Measurements from ENCODE around the gene UBR3.

The UBR3 gene

GRCh38 chr2:170030040-170030439, 202.8 kb downstream of the UBR3 start:
- Histone ChIP-seq H3K27ac (replicated peaks) (peak overlapping the region; percentile 6; the same call in 1 of the 2 replicates), H3K27me3 (ENCODE audit: insufficient read depth, poor library complexity, severe bottlenecking) (no peaks in the 10 kb centered on the region), H3K4me3 (replicated peaks; ENCODE audit: insufficient read depth, low read length) (no peak overlapping the region)
- no peak for TF ChIP-seq GABPA (IDR thresholded peaks at IDR 0.05; ENCODE audit: low read depth)
- TF ChIP-seq SPI1 (IDR thresholded peaks at IDR 0.05; ENCODE audit: borderline replicate concordance, low read depth), result no peak
- TF ChIP-seq REST (IDR thresholded peaks at IDR 0.05; ENCODE audit: insufficient replicate concordance, low read depth), result no peak
- TF ChIP-seq POLR2AphosphoS5 (IDR thresholded peaks at IDR 0.05; ENCODE audit: low read depth), result no peak
- peak in 1 of 2 experiments; percentile 29 for DNase-seq (ENCODE audit: low read depth in 1 of 2, low spot score in 1 of 2)

GRCh38 chr2:170031288-170031687, 204.0 kb downstream of the UBR3 start:
- no peak overlapping the region for H3K27ac ChIP-seq (replicated peaks)
- no peak for TF ChIP-seq CTCF (IDR thresholded peaks at IDR 0.05; ENCODE audit: insufficient read depth, low read length)
- TF ChIP-seq REST (IDR thresholded peaks at IDR 0.05; ENCODE audit: insufficient replicate concordance, low read depth), result no peak
- no peak for TF ChIP-seq POLR2AphosphoS5 (IDR thresholded peaks at IDR 0.05; ENCODE audit: low read depth)
- TF ChIP-seq GABPA (IDR thresholded peaks at IDR 0.05; ENCODE audit: low read depth), result no peak
- no peak for TF ChIP-seq SPI1 (IDR thresholded peaks at IDR 0.05; ENCODE audit: borderline replicate concordance, low read depth)
- no peaks in the 10 kb centered on the region for H3K27me3 ChIP-seq (ENCODE audit: insufficient read depth, poor library complexity, severe bottlenecking)
- no peak overlapping the region for H3K4me3 ChIP-seq (replicated peaks; ENCODE audit: insufficient read depth, low read length)
- DNase-seq (ENCODE audit: low read depth in 1 of 2, low spot score in 1 of 2), result no peak

GRCh38 chr2:170034596-170034995, 207.3 kb downstream of the UBR3 start:
- Histone ChIP-seq H3K4me3 (replicated peaks; ENCODE audit: insufficient read depth, low read length) (no peak overlapping the region), H3K27me3 (ENCODE audit: insufficient read depth, poor library complexity, severe bottlenecking) (no peaks in the 10 kb centered on the region), H3K27ac (replicated peaks) (no peak overlapping the region)
- TF ChIP-seq REST (IDR thresholded peaks at IDR 0.05; ENCODE audit: insufficient replicate concordance, low read depth) (no peak), CTCF (IDR thresholded peaks at IDR 0.05; ENCODE audit: insufficient read depth, low read length) (no peak), GABPA (IDR thresholded peaks at IDR 0.05; ENCODE audit: low read depth) (no peak), POLR2AphosphoS5 (IDR thresholded peaks at IDR 0.05; ENCODE audit: low read depth) (no peak), SPI1 (IDR thresholded peaks at IDR 0.05; ENCODE audit: borderline replicate concordance, low read depth) (no peak)
- DNase-seq (ENCODE audit: low read depth in 1 of 2, low spot score in 1 of 2), result no peak

Data from HL-60 (cell line).